UCSD-AML1 (cell line): ENCODE results near the gene NEURL2.
"Not testable (repeated sequence)": the region's sequence is repeated elsewhere in the genome, so short reads cannot be mapped to it uniquely, and the experiment has no call there.

Source experiments
- DNase-seq: peaks from one replicate; lab custom pipeline; 2025; ENCODE audit not compliant: unreplicated experiment; lab: John Stamatoyannopoulos, UW

The NEURL2 gene

GRCh38 chr20:45890985-45891983, at the start of gene NEURL2, which contains the start of gene CTSA:
TSS of gene NEURL2 (minus strand) at chr20:45891208. CDS start at chr20:45890991, 217 bp downstream.
TSS of gene CTSA (plus strand) at chr20:45891335. CDS start at chr20:45891569, 234 bp downstream.
- peak; percentile 88 for DNase-seq

GRCh38 chr20:45940469-45940868, 49.5 kb upstream of the NEURL2 start:
- no peak for DNase-seq

- DNase-seq = no peak
Observed at GRCh38 chr20:45940053-45940452, 49.0 kb upstream of the NEURL2 start.

- DNase-seq = no peak
Observed at GRCh38 chr20:45938727-45939438, 47.9 kb upstream of the NEURL2 start.

GRCh38 chr20:45937765-45938164, 46.8 kb upstream of the NEURL2 start:
- DNase-seq = no peak

GRCh38 chr20:45935416-45936046, 44.5 kb upstream of the NEURL2 start:
- DNase-seq = no peak

GRCh38 chr20:45934586-45935415, 43.8 kb upstream of the NEURL2 start, which contains the start of gene PCIF1:
TSS of gene PCIF1 (plus strand) at chr20:45934683. CDS start at chr20:45939000, 4,317 bp downstream.
- peak; percentile 98 for DNase-seq

GRCh38 chr20:45934046-45934585, 43.1 kb upstream of the NEURL2 start:
- peak; percentile 80 for DNase-seq

GRCh38 chr20:45933266-45934045, 42.4 kb upstream of the NEURL2 start:
- peak; percentile 79 for DNase-seq

- not testable (repeated sequence) for DNase-seq
Observed at GRCh38 chr20:45931680-45932079, 40.7 kb upstream of the NEURL2 start.

- DNase-seq = no peak
Observed at GRCh38 chr20:45927071-45927878, 36.3 kb upstream of the NEURL2 start.

- DNase-seq = no peak
Observed at GRCh38 chr20:45926731-45927070, 35.7 kb upstream of the NEURL2 start.

- no peak for DNase-seq
Observed at GRCh38 chr20:45925821-45926506, 35.0 kb upstream of the NEURL2 start.

GRCh38 chr20:45924391-45925261, 33.6 kb upstream of the NEURL2 start:
- DNase-seq = no peak

- DNase-seq = no peak
Observed at GRCh38 chr20:45921337-45922189, 30.6 kb upstream of the NEURL2 start.
